Measurements from ENCODE around the gene LDB2.

The LDB2 gene

GRCh38 chr4:16809064-16809463, 89.4 kb downstream of the LDB2 start:
- no peak for TF ChIP-seq CTCF (IDR thresholded peaks at IDR 0.05)
- TF ChIP-seq ZFX (IDR thresholded peaks at IDR 0.05; ENCODE audit: borderline replicate concordance), result no peak
- no peak overlapping the region for H3K27ac ChIP-seq

- no peak overlapping the region for H3K27ac ChIP-seq
- TF ChIP-seq CTCF (IDR thresholded peaks at IDR 0.05) (no peak), ZFX (IDR thresholded peaks at IDR 0.05; ENCODE audit: borderline replicate concordance) (no peak)
Observed at GRCh38 chr4:16807355-16807754, 91.1 kb downstream of the LDB2 start.

- no peak overlapping the region for H3K27ac ChIP-seq
- TF ChIP-seq CTCF (IDR thresholded peaks at IDR 0.05) (no peak), ZFX (IDR thresholded peaks at IDR 0.05; ENCODE audit: borderline replicate concordance) (no peak)
Observed at GRCh38 chr4:16804581-16804980, 93.9 kb downstream of the LDB2 start.

- no peak overlapping the region for H3K27ac ChIP-seq
- TF ChIP-seq CTCF (IDR thresholded peaks at IDR 0.05) (no peak), ZFX (IDR thresholded peaks at IDR 0.05; ENCODE audit: borderline replicate concordance) (no peak)
Observed at GRCh38 chr4:16802044-16802443, 96.4 kb downstream of the LDB2 start.

- no peak overlapping the region for H3K27ac ChIP-seq
- TF ChIP-seq CTCF (IDR thresholded peaks at IDR 0.05) (no peak), ZFX (IDR thresholded peaks at IDR 0.05; ENCODE audit: borderline replicate concordance) (no peak)
Observed at GRCh38 chr4:16801356-16801755, 97.1 kb downstream of the LDB2 start.

- peak; percentile 80 for TF ChIP-seq CTCF (IDR thresholded peaks at IDR 0.05)
- no peak for TF ChIP-seq ZFX (IDR thresholded peaks at IDR 0.05; ENCODE audit: borderline replicate concordance)
- no peak overlapping the region for H3K27ac ChIP-seq
Observed at GRCh38 chr4:16794816-16795445, 103.5 kb downstream of the LDB2 start.

GRCh38 chr4:16791460-16791859, 107.0 kb downstream of the LDB2 start:
- no peak overlapping the region for H3K27ac ChIP-seq
- TF ChIP-seq ZFX (IDR thresholded peaks at IDR 0.05; ENCODE audit: borderline replicate concordance), result no peak
- no peak for TF ChIP-seq CTCF (IDR thresholded peaks at IDR 0.05)
